NCI-H1436 (cell line): ENCODE measurements around the gene MSANTD7.
A peak's percentile ranks its signal among the peaks of the same experiment; 100 is the strongest.
"Not testable (repeated sequence)": the region's sequence is repeated elsewhere in the genome, so short reads cannot be mapped to it uniquely, and the experiment has no call there.

ENCODE experiments used
- DNase-seq: peaks from one replicate; lab custom pipeline; 2025; lab: John Stamatoyannopoulos, UW

Gene MSANTD7

GRCh38 chr10:14838582-14839304, 637 bp downstream of the MSANTD7 start:
- DNase-seq = no peak

DNA sequence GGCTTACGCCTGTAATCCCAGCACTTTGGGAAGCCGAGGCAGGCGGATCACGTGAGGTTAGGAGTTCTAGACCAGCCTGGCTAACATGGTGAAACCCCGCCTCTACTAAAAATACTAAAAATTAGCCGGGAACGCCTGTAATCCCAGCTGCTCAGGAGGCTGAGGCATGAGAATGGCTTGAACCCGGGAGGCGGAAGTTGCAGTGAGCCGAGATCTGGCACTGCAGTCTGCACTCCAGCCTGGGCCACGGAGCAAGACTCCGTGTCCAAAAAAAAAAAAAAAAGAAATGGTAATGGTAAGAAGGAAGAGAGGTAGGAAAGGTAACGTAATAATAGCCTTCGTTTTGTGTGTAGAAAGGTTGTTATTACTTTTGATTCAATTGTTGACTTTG, 1.2 kb downstream of the MSANTD7 start:
- DNase-seq = no peak

DNA sequence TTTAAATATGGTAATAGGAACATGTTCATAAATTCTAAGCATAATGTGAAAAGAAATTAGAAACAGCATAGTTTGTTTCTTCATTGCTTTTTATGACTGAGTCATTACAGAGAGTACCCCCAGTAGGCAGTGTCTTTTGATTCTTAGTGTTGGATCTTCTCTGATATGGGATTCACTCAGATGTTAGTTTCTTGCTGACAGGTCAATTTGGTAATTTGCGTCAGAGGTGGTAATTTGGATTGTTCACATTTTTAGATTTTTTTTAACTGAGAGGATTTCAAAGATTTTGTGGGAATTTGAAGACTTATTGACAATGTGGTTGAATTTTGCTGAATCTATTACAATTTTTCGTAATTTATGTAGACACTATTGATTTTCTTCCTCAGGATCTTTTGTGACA, 2.1 kb downstream of the MSANTD7 start:
- no peak for DNase-seq

DNA sequence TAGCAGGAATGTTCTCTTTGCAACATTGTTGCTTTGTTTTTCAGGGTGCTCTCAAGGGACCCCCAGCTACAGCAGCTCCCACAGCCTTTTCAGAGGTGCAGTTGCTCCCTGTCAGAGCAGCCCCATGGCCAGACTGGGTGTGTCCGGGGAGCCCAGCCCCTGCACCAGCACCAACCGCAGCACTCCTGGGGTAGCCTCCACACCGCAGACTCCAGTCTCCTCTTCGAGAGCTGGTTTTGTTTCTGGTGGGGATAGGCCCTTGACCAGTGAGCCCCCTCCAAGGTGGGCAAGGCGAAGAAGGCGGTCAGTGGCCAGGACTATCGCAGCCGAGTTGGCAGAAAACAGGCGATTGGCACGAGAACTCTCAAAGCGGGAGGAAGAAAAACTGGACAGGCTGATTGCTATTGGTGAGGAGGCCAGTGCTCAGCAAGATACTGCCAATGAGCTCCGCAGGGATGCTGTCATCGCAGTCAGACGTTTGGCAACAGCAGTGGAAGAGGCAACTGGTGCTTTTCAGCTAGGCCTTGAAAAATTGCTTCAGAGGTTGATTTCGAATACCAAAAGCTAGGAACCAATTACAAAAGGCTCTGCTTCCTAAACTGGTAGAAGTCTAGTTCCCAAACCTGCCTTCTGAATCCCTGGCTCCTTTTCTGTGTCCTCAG, 5.4 kb downstream of the MSANTD7 start:
- DNase-seq = no peak

GRCh38 chr10:14844948-14845347, 6.8 kb downstream of the MSANTD7 start:
- DNase-seq = no peak

DNA sequence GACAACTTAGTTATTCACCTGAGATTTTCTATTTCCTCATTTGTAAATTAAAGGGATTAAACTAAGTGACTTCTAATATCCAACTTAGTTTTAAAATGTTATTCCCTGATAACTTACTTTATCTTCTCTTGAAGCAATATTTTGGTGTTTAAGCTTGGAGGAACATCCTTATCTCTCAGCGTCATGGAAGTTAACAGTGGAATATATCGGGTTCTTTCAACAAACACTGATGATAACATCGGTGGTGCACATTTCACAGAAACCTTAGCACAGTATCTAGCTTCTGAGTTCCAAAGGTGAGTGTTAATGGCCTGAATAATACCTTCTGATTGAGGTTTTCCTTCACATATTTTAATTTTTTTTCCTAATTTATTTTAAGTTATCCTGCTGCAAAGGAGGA, 14.1 kb downstream of the MSANTD7 start:
- no peak for DNase-seq

- no peak for DNase-seq
Measured at GRCh38 chr10:14855453-14855852, 17.3 kb downstream of the MSANTD7 start.

GRCh38 chr10:14858338-14858960, 20.3 kb downstream of the MSANTD7 start:
- no peak for DNase-seq

GRCh38 chr10:14859043-14859442, 20.9 kb downstream of the MSANTD7 start:
- no peak for DNase-seq

DNA sequence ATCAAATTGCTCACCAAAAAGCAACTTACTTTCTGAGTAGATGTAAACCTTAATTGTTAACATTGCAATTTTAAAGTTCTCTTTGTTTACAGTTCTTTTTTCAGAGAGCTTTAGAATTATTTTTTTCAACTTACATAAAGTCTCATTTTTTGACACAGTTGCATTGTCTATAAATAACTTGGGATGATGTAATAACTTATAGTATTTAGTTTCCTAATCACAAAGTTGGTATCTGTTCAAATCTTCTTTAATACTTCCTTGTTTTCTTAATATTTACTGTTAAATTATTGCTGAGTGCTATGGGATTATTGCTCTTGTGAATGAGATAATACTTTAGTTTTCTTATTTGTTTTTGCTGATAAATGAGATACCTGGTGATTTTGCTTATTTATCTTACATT, 21.7 kb downstream of the MSANTD7 start:
- DNase-seq = no peak

- no peak for DNase-seq
Measured at GRCh38 chr10:14860791-14861190, 22.7 kb downstream of the MSANTD7 start.

GRCh38 chr10:14864466-14864865, 26.4 kb downstream of the MSANTD7 start:
- not testable (repeated sequence) for DNase-seq

- not testable (repeated sequence) for DNase-seq
Measured at GRCh38 chr10:14864871-14865270, 26.8 kb downstream of the MSANTD7 start.

- DNase-seq = no peak
Measured at GRCh38 chr10:14873090-14873760, 35.1 kb downstream of the MSANTD7 start.

- no peak for DNase-seq
Measured at GRCh38 chr10:14875941-14876340, 37.8 kb downstream of the MSANTD7 start.

DNA sequence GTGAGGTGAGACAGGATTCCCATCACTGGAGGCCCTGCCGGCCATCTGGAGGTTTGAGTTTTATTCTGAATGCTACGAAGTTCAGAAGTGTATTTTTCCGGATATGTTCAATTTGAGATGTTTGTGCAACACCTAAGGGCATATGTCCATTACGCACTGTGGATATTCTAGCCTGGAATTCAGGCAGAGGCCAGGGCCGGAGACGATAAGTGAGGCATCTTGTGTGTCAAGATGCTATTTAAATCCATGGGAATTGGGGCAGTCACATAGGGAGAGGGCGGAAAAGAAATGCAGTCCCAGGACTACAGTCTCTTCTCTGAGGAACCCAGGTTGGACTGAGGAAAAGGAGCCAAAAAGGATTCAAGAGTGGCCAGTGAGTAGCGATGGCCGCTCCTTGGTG, 38.7 kb downstream of the MSANTD7 start:
- no peak for DNase-seq

DNA sequence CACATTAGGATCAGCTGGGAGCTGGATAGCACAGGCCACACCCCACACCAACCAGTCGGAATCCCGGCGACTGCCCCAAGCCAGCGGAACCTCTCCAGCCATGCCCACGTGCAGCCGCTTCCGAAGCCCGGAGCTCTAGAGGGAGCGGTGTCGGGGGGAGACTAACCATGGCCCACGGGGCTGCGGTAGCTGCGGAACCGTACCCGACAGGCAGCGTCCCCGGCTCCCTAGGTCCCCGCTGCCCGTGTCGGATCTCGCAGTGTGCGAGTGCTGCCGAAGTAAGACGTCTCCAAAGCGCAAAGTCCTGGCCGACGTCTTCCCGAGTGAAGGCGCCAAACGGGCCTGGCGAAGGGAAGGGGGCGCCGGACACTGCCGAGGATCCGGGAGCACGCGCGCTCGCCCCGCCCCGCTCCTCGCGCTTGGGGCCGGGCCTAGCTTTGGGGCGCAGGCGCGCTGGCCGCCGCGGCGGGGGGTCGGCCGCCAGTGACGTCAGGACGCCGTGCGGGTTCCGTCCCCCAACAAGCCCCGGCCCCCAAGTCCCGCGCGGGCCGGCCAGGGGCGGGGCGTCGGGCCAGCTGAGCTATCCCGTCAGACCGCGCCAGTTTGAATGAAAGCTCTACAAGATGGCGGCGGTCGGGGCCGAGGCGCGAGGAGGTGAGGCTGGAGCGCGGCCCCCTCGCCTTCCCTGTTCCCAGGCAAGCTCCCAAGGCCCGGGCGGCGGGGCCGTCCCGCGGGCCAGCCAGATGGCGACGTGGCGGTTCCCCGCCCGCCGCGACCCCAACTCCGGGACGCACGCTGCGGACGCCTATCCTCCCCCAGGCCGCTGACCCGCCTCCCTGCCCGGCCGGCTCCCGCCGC, 40.4 kb downstream of the MSANTD7 start, which contains the start of gene SUV39H2:
Gene SUV39H2, plus strand, starts transcription at position 601 of the 858 bp plus-strand sequence. Its CDS starts 23 bp downstream, at position 624.
- peak; percentile 90 for DNase-seq

DNA sequence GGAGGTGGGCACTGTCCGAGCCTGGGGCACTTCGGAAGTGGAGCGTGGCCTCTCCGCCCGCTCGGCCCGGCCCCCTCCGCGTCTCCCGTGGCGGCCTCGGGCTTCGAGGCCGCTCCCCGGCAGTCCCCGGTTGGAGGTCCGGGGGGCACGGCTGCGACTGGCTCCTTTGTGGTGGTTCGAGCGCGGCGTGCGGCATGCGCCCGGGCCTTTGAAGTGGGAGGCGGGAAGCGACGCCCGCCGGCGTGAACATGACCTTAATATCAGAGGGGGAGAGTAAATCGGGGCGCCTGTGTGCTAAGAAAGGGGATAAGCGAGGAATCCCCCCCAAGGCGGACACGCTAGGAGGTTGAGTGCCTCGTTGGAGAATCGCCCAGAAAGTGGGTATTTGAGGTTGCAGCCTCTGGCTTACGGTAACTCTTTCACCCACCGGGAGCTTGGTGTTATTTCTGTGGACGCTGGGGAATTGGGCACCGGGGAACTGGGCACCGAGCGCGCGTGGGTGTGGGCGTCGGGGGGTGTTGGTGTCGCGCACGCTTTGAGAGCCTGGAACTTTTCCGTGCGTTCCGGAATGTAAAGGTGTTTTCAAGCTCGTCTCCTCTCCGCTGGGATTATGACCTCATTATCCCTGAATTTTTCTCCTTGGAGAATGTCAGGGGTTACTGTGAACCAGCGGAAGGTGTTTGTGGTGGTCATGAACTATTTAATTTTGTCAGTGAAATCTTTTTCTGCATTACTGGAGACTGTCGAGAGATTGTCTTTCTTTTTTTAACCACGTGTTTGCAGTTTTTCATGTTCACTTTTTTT, 41.2 kb downstream of the MSANTD7 start:
- no peak for DNase-seq

DNA sequence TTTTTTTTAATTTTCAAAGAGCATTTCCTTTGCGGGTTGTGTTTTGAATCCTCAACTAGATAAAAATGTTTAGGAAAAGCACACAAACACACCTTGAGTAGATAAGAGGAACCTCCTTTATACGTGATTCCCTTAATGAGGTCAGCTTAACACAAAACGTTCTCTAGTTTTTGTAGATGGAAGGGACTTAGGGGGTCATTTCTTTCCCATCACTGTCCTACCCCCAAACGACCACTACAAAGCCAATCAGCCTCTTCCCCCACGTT, 41.8 kb downstream of the MSANTD7 start:
- no peak for DNase-seq

DNA sequence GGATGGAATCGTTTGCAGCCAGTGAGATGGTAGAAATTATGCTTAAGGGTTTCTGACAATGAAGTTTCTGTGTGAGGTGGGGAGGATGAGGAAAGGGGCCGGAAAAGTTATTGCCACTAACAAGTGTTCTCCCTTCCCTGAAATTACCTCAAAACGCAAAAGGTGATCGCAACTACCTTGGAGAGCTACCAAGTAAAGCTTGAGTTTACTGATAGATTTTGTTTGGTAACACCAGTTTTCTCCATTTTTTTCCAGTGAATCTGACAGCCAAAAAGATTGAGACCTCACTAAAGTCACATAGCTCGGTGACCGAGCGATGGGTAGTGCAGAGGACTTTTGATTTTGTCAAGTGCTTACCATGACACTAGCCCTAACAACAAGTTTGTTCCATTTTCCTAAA, 42.1 kb downstream of the MSANTD7 start:
- DNase-seq = no peak

DNA sequence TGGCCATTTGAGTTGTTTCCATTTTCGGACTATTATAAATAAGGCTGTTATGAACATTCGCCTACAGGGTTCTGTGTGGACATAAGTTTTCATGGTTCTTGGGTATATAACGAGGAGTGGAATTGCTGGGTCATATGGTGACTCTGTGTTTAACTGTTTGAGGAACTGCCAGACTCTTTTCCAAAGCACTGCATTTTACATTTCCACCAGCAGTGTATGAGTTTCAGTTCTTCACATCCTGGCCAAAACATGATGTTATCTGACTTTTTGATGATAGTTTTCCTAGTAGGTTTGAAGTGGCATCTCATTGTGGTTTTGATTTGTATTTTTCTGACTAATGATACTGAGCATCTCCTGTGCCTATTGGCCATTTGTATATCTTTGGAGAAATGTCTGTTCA, 46.0 kb downstream of the MSANTD7 start:
- no peak for DNase-seq
